Measurements from ENCODE around the gene TRIM33. TPM values are rescaled to one million over a fixed set of nuclear protein-coding genes. Genes with fewer than 3 reads are reported as not detected.

The TRIM33 gene
- total RNA-seq, 1 experiment from 2014 or later: 53.8 TPM

GRCh38 chr1:114485286-114485685 is 25.7 kb downstream of the TRIM33 start:
- Histone ChIP-seq H3K27ac (ENCODE audit: insufficient read length, low read depth, low read length) (no peak overlapping the region), H3T11ph (ENCODE audit: low read length) (no peak overlapping the region), H3K4me1 (ENCODE audit: insufficient read depth, low read length) (no peaks in the 10 kb centered on the region), H2BK5ac (ENCODE audit: insufficient read length, low read length) (no peak overlapping the region), H3K18ac (ENCODE audit: insufficient read length, low read depth, low read length) (no peak overlapping the region), H2BK15ac (ENCODE audit: low read depth, low read length) (no peak overlapping the region), H3K23ac (ENCODE audit: insufficient read length, low read depth, low read length) (no peak overlapping the region), H2BK12ac (ENCODE audit: insufficient read length, low read depth, low read length) (no peak overlapping the region), H3K14ac (ENCODE audit: insufficient read depth, low read length) (no peak overlapping the region), H3K56ac (ENCODE audit: insufficient read length, low read depth, low read length) (no peak overlapping the region), H3K4me2 (ENCODE audit: insufficient read depth, insufficient read length, low read length) (no peak overlapping the region), H3K79me2 (ENCODE audit: insufficient read depth, low read length) (peaks cover 15% of the 10 kb centered on the region; the same call in 1 of the 2 replicates), H4K8ac (replicated peaks; ENCODE audit: insufficient read length, low read depth, low read length) (no peak overlapping the region), H4K20me1 (ENCODE audit: control insufficient read depth, insufficient read depth, insufficient read length) (no peaks in the 10 kb centered on the region), H3K79me1 (ENCODE audit: insufficient read depth, low read depth, low read length, poor library complexity, severe bottlenecking) (no peaks in the 10 kb centered on the region), H2BK20ac (ENCODE audit: low read depth, low read length, poor library complexity, severe bottlenecking) (no peak overlapping the region), H3K23me2 (ENCODE audit: insufficient read length, low read depth, low read length, poor library complexity, severe bottlenecking) (no peaks in the 10 kb centered on the region), H3K9ac (ENCODE audit: extremely low read depth, insufficient read length, low read length) (no peak overlapping the region), H4K91ac (ENCODE audit: insufficient read length, low read depth, low read length) (no peak overlapping the region), H3K9me3 (ENCODE audit: control insufficient read depth, low read depth, low read length) (no peaks in the 10 kb centered on the region), H3K4ac (ENCODE audit: low read depth, low read length) (no peak overlapping the region), H4K5ac (ENCODE audit: insufficient read length, low read depth, low read length) (no peak overlapping the region), H3K27me3 (ENCODE audit: insufficient read depth, low read length) (no peaks in the 10 kb centered on the region), H2AFZ (ENCODE audit: low read length) (no peak overlapping the region), H2BK120ac (ENCODE audit: low read depth, low read length, poor library complexity, severe bottlenecking) (no peak overlapping the region), H2AK5ac (ENCODE audit: insufficient read length, low read length) (no peak overlapping the region)
- Mint-ChIP-seq H3K27ac (0 out of 7 replicates have a peak overlapping the region, but pooled peaks of 1 of the 3 experiments have one; percentile 24), H3K9me3 (peaks cover 5 to 9% of the 10 kb centered on the region in 2 experiments), H3K4me3 (no peak overlapping the region), H3K36me3 (ENCODE audit: insufficient read depth in 1 of 3, low read depth in 3 of 3) (peaks cover 11 to 21% (median 16%) of the 10 kb centered on the region in 3 experiments), H3K4me1 (peaks cover 12 to 24% of the 10 kb centered on the region in 2 experiments), H3K27me3 (ENCODE audit: low read depth) (no peaks in the 10 kb centered on the region)
- DNase-seq: no peak
- TF ChIP-seq CTCF (conservative IDR thresholded peaks at IDR 0.05): no peak

Measured in H9 (cell line).